ENCODE measurements around the gene MIER1.

The MIER1 gene

GRCh38 chr1:66996018-66996682 lies 71.4 kb downstream of the MIER1 start:
- FAIRE-seq (peak; percentile 57), DNase-seq (ENCODE audit: low spot score) (peak; percentile 41)

- FAIRE-seq (no peak), DNase-seq (ENCODE audit: low spot score) (no peak)
Observed at GRCh38 chr1:66998972-66999371, 74.2 kb downstream of the MIER1 start.

- DNase-seq (ENCODE audit: low spot score) (no peak), FAIRE-seq (no peak)
Observed at GRCh38 chr1:66999640-67000400, 75.0 kb downstream of the MIER1 start.

GRCh38 chr1:67001682-67002425 lies 77.1 kb downstream of the MIER1 start:
- DNase-seq (ENCODE audit: low spot score) (no peak), FAIRE-seq (no peak)

GRCh38 chr1:67004176-67004575 lies 79.4 kb downstream of the MIER1 start:
- DNase-seq (ENCODE audit: low spot score), result no peak
- FAIRE-seq, result no peak

- FAIRE-seq (no peak), DNase-seq (ENCODE audit: low spot score) (no peak)
Observed at GRCh38 chr1:67005068-67005467, 80.3 kb downstream of the MIER1 start.

GRCh38 chr1:67009792-67010191 lies 85.0 kb downstream of the MIER1 start:
- FAIRE-seq, result no peak
- DNase-seq (ENCODE audit: low spot score), result no peak

- DNase-seq (ENCODE audit: low spot score), result peak; percentile 18
- peak; percentile 60 for FAIRE-seq
Observed at GRCh38 chr1:67013573-67013972, 88.8 kb downstream of the MIER1 start.

GRCh38 chr1:67018574-67018973 lies 93.8 kb downstream of the MIER1 start:
- FAIRE-seq (no peak), DNase-seq (ENCODE audit: low spot score) (no peak)

GRCh38 chr1:67019121-67019520 lies 94.3 kb downstream of the MIER1 start:
- FAIRE-seq (no peak), DNase-seq (ENCODE audit: low spot score) (no peak)

- DNase-seq (ENCODE audit: low spot score), result no peak
- no peak for FAIRE-seq
Observed at GRCh38 chr1:67019600-67020136, 94.9 kb downstream of the MIER1 start.

GRCh38 chr1:67020304-67020703 lies 95.5 kb downstream of the MIER1 start:
- FAIRE-seq, result no peak
- DNase-seq (ENCODE audit: low spot score), result no peak

- no peak for FAIRE-seq
- DNase-seq (ENCODE audit: low spot score), result no peak
Observed at GRCh38 chr1:67020765-67021164, 96.0 kb downstream of the MIER1 start.

- DNase-seq (ENCODE audit: low spot score), result no peak
- FAIRE-seq, result no peak
Observed at GRCh38 chr1:67029472-67029871, 104.7 kb downstream of the MIER1 start.

- no peak for DNase-seq (ENCODE audit: low spot score)
Observed at GRCh38 chr1:67031121-67031858, 106.5 kb downstream of the MIER1 start.

GRCh38 chr1:67031859-67032247 lies 107.1 kb downstream of the MIER1 start:
- no peak for FAIRE-seq
- no peak for DNase-seq (ENCODE audit: low spot score)

More at GRCh38 chr1:67031121-67031858, 106.5 kb downstream of the MIER1 start:
- FAIRE-seq, result no peak
